Measurements from ENCODE around the gene ZDHHC11.

- TF ChIP-seq POLR2AphosphoS5 (IDR thresholded peaks at IDR 0.05; ENCODE audit: low read depth, low read length) (no peak), SIN3A (IDR thresholded peaks at IDR 0.05; ENCODE audit: borderline replicate concordance, insufficient read depth, low read length) (no peak), REST (IDR thresholded peaks at IDR 0.05; ENCODE audit: insufficient read depth in 1 of 2, low read depth in 2 of 2, low read length in 2 of 2) (no peak), TAF1 (IDR thresholded peaks at IDR 0.05; ENCODE audit: borderline replicate concordance, insufficient read depth, low read length) (no peak), FOXP2 (optimal IDR thresholded peaks at IDR 0.05; ENCODE audit: borderline replicate concordance, extremely low read depth, extremely low read length, insufficient read depth) (no peak)
These were observed 17.8 kb upstream of the ZDHHC11 start for GRCh38 chr5:868428-869135.
